Measurements from ENCODE around the gene MLLT3.
"Not testable (repeated sequence)": the region's sequence is repeated elsewhere in the genome, so short reads cannot be mapped to it uniquely, and the experiment has no call there.

MLLT3 gene

GRCh38 chr9:20622330-20623020 lies at the start of gene MLLT3:
TSS of gene MLLT3 (minus strand) at chr9:20622499.
- peak; percentile 55 for DNase-seq (ENCODE audit: low read depth)

GRCh38 chr9:20671635-20672034 lies 49.3 kb upstream of the MLLT3 start:
- DNase-seq (ENCODE audit: low read depth) = no peak

- DNase-seq (ENCODE audit: low read depth) = no peak
These were observed 48.1 kb upstream of the MLLT3 start for GRCh38 chr9:20670395-20670794.

GRCh38 chr9:20664501-20664900 lies 42.2 kb upstream of the MLLT3 start:
- DNase-seq (ENCODE audit: low read depth) = no peak

GRCh38 chr9:20663133-20663532 lies 40.8 kb upstream of the MLLT3 start:
- no peak for DNase-seq (ENCODE audit: low read depth)

- no peak for DNase-seq (ENCODE audit: low read depth)
These were observed 39.9 kb upstream of the MLLT3 start for GRCh38 chr9:20662156-20662555.

GRCh38 chr9:20659474-20659967 lies 37.2 kb upstream of the MLLT3 start:
- no peak for DNase-seq (ENCODE audit: low read depth)

GRCh38 chr9:20658677-20659473 lies 36.6 kb upstream of the MLLT3 start:
- no peak for DNase-seq (ENCODE audit: low read depth)

- not testable (repeated sequence) for DNase-seq (ENCODE audit: low read depth)
These were observed 36.0 kb upstream of the MLLT3 start for GRCh38 chr9:20658246-20658667.

GRCh38 chr9:20651939-20652338 lies 29.6 kb upstream of the MLLT3 start:
- no peak for DNase-seq (ENCODE audit: low read depth)

- DNase-seq (ENCODE audit: low read depth) = no peak
These were observed 28.5 kb upstream of the MLLT3 start for GRCh38 chr9:20650750-20651299.

- DNase-seq (ENCODE audit: low read depth) = no peak
These were observed 28.0 kb upstream of the MLLT3 start for GRCh38 chr9:20650313-20650712.

- DNase-seq (ENCODE audit: low read depth) = no peak
These were observed 27.1 kb upstream of the MLLT3 start for GRCh38 chr9:20649381-20649780.

GRCh38 chr9:20646656-20647055 lies 24.4 kb upstream of the MLLT3 start:
- no peak for DNase-seq (ENCODE audit: low read depth)

GRCh38 chr9:20643660-20644059 lies 21.4 kb upstream of the MLLT3 start:
- DNase-seq (ENCODE audit: low read depth) = no peak

- no peak for DNase-seq (ENCODE audit: low read depth)
These were observed 19.7 kb upstream of the MLLT3 start for GRCh38 chr9:20642045-20642444.

- DNase-seq (ENCODE audit: low read depth) = no peak
These were observed 18.3 kb upstream of the MLLT3 start for GRCh38 chr9:20640331-20641187.

- DNase-seq (ENCODE audit: low read depth) = no peak
These were observed 14.7 kb upstream of the MLLT3 start for GRCh38 chr9:20636888-20637440.

GRCh38 chr9:20634895-20635294 lies 12.6 kb upstream of the MLLT3 start:
- no peak for DNase-seq (ENCODE audit: low read depth)

- DNase-seq (ENCODE audit: low read depth) = no peak
These were observed 10.4 kb upstream of the MLLT3 start for GRCh38 chr9:20632705-20633104.

GRCh38 chr9:20630241-20630943 lies 8.1 kb upstream of the MLLT3 start:
- no peak for DNase-seq (ENCODE audit: low read depth)
